Stimulated activated CD4-positive, alpha-beta T cell treated with anti-CD3 and anti-CD28 coated beads, Interleukin-4, amount 100 ng/mL, for 4 hours (primary cell): ENCODE results near the gene CIAPIN1.

Experiments
- DNase-seq, 2 experiments: peaks; one replicate each; pipeline ENCODE4 v3.0.0-alpha.2; 2020

CIAPIN1 gene

DNA sequence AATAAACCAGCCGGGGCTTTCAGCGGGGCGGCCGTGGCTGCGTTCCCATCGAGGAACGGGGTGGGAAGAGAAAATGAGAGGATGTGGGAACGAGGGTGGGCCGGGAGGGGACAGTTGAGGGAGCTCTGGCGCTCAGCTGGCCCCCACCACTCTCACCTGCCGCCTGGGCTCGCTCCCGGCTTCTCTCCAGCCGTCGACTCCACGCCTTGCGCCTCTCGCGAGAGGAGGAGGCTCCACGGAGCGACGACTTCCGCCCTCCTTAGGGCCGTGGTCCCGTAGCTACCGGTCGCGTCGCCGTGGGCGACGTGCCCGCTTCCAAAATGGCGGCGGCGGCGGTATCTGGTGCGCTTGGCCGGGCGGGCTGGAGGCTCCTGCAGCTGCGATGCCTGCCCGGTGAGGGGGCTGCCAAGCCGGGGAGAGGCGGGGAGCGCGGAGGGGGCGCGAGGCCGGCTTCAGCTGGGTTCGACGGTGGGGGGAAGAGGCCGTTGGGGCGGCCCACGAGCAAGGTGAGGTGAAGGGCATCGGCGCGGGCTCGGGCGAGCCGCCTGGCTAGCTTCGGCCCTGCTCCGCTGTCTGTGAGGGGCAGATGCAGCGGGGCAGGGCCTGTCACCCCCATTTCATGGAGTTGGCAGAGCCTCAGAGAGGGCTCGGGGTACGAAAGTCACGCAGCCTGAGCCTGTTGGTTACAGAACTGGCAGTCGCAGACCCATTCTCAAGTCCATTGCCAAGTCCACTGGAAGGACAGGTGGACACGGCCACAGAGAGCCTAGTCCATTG, at the start of gene CIAPIN1, which contains the start of gene COQ9:
Gene CIAPIN1 (minus strand): TSS at position 200 of the 777 bp plus-strand sequence. CDS start 6,457 bp downstream, outside the sequence.
Gene COQ9 (plus strand): TSS at position 294 of the 777 bp plus-strand sequence. CDS start 27 bp downstream, at position 321.
- peak; percentile 90 to 93 for DNase-seq

DNA sequence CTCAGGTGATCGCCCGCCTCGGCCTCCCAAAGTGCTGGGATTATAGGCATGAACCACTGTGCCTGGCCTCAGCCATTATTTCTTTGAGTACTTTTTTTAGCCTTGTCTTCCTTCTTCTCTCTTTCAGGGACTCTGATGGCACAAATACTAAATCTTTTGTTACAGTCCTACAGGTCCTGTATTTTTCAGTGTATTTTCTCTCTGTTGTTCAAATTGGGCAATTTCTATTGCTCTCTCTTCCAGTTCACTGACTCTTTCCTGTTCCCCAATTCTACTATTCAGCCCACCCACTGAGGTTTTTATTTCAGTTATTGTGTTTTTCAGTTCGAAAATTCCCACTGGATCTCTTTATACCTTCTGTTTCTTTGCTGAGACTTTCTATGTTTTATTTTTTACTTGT, 46.6 kb upstream of the CIAPIN1 start:
- no peak for DNase-seq

DNA sequence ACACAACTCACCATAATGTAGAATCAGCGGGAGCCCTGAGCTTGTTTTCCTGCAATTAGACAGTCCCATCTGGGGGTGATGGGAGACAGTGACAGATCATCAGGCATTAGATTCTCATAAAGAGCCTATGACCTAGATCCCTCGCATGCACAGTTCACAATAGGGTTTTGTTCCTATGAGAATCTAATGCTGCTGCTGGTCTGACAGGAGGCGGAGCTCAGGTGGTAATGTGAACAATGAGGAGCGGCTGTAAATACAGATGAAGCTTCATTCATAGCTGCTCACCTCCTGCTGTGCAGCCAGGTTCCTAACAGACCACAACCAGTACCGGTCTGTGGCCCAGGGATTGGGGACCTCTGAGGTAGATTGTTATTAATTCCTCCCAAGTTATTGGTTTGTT, 42.0 kb upstream of the CIAPIN1 start:
- no peak for DNase-seq

DNA sequence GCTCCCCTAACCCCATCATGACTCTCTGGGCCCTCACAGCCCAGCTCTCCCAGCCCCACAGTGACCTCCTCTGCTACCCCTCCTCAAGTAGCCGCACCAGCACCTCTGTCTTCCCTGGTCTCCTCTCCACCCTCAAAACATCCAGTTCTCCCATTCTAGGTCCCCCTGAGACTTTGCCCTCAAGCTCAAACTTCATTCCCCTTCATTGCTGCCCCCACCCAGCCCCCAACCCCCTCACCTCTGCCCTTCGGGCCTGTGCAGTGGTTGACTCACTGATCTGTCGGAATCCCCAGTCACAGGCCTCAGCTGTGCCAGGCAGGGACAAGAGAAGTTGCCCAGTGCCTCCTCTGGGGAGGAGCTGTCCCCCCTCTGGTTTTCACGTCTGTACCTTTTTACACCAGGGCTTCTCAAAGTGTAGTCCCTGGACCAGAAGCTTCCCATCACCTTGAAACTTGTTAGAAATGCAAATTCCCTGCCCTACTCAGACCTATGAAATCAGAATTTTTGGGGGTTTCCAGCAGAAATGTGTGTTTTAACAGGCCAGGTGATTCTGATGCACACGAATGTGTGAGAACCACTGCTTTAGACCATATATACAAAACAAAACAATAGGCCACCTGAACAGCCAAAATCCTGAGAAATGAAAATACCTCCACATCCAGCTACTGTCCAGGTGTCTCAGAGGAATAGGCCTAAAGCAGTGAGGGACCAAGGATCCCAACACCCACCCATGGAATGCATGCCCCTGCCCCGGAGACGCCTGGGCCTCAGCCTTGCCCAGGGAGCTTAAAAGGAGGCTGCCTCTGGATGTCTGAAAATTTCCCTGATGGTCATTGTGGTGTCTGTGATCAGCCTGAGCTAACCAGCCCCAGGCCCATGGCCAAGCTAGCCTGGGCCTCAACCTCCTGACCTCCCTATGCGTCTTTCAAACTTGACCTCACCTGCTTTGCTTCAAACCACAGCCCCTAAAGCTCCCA, 40.0 kb upstream of the CIAPIN1 start:
- no peak for DNase-seq

DNA sequence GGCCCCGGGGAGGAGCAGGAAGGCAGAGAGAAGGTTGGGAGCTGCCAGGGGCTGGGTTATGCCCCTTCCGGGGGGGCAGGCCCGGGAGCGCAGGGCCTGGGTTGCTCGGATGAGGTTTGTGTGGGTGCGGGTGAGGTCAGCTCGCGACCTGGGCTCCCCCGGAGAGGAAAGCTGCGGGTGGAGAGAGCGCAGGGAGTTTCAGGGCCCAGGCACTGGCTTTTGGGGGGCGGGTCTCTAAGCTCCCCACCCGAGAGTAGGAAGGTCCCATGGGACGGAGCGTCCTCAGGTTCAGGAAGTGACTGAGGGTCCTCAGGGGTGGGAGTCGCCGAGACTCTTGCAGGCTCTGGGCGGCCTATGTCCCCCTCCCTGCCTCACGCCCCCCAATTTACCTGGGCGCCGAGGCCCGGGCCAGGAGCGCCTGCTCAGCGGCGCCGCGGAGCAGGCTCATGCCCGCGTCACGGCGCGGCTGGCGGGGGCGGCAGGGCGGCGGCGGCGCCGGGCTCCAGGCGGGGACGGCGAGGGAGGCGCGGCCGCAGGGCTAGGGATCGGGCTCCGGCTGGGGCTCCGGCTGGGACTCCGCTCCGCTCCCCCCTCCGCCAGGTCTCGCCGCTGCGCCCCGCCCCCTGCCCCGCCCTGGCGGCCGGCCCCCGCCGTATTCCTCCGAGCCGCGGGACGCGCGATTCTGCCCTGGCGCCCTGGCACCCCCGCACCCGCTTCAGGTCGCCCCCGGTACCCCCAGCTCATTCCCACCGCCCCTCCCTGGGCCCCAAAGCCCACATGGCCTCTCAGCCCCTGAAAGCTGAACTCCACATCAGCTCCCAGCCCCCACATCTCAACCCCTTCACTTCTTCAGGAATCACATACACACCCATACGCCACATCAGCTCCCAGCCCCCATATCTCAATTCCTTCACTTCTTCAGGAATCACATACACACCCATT, 39.0 kb upstream of the CIAPIN1 start, which contains the start of gene DOK4:
Gene DOK4 (minus strand): TSS at position 578 of the 942 bp plus-strand sequence. CDS start 6,986 bp downstream, outside the sequence.
- peak; percentile 74 to 87 for DNase-seq

DNA sequence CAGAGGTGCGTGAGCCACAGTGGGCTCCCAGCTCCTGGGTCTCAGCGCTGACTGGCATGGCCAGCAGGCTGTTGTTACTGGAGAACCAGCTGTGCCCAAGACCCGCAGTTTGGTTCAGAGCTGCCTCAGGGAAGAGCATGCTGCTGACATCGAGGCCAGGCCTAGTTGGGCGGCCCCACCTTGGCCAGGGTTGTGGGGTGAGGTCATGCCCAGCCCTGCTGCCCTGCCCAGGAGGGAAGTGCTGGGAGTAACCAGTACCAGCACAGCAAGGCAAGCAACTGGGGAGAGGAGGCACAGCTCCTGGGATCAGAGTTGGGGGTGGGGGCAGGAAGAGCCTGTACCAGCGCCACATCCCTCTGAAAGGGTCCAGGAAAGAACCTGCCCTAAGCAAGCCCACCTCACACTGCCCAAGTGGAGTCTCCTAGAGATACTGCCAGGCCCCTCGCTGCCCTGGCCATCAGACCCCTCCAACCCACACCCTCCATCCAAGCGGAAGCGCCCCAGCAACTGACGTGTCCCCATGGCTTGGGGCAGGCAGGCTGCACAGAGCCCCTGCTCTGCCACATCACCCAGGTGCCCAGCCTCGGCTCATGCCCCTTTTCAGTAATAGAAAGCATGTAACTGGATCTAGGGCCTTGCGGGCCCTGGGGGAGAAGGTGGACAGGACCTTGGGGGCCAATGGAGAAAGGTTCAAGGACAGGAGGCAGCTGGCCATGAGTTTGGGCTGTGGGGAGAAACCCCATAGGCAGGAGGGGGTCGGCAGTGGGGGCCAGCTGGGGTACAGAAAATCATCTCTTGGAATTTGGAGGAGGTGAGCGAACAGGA, 38.1 kb upstream of the CIAPIN1 start:
- DNase-seq: no peak

DNA sequence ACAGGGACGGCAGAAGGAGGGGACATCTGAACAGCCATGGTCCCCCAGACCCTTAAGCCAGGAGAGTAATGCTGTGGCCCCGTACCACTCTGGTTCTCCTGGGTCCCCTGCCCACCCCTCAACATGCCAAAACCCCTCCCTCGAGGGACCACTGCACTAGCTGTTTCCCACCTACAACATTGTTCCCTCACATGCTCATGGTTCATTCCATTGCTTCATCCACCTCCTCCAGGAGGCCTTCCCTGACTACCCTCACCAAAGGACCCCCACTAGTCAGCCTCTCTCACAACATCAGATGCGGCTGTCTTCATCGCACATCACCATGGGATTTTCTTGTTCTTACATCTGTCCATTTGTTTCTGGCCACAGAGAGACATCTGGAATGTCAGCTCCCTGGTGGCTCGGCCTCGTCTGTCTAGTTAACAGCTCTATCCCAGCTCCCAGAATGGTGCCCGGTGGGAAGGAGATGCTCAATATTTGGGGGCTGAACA, 37.4 kb upstream of the CIAPIN1 start:
- no peak for DNase-seq

DNA sequence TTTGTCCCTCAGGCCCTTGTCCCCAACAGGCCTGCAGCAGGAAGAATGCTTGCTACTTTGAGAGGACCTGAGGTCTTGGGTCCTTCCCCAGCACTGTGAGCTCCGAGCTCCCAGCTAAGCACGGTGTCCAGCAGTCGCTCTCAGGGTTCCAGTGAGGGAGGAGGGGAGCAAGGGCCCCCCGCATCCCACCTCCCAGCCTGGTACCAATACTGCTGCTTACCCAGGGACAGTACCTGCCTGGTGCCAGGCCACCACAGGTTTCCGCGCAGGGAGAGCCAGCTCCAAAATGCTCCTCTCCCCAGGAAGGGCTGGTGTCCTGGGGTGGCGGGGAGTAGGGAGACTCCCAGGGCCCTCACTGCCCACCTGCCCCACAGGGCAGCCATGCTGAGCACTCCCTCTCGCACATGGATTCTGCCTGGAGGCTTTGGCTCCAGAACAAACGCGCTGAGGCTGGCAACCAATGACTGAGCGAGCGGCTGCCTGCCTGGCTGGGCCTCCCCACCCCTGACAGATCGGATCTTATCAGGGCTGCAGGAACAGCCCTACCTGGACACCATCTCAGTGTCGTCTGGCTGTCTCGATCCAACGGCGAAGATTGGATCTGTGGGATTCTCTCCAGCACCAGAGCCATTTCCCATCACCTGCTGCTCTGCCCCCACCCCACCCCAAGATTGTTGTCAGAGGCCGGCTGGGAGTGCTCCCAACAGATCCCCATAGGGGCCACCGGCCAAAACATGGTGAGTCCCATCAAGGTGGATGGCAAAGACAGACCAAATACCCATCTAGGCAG, 36.7 kb upstream of the CIAPIN1 start:
- DNase-seq: no peak

DNA sequence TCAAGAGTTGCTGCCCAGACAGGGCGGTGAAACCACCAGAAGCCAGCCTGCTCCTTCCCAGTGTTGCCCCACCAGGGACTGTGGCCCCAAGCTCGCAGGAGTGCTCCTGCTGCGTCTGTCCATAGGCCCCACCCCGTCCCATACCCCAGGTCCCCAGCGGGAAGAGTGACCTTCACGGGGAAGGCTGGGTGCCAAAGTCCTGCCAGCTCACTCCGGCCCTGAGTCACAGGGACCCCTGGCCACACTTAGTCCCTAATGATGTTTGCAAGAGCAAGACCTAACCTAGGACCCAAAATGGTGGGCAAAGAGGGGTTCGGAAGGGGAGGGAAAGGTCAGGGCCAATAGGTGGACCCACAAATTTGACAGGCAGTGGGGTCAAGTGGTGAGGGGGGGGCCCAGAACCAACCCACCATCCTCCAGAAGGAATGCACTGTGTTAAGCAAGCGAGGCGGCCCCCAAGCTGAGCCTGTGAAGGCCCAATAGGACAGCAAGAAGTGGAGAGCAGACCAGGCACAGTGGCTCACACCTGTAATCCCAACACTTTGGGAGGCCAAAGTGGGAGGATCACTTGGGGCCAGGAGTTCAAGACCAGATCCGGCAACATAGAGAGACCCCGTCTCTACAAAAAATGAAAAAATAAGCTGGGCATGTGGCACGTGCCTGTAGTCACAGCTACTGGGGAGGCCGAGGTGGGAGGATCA, 35.8 kb upstream of the CIAPIN1 start:
- DNase-seq: no peak

DNA sequence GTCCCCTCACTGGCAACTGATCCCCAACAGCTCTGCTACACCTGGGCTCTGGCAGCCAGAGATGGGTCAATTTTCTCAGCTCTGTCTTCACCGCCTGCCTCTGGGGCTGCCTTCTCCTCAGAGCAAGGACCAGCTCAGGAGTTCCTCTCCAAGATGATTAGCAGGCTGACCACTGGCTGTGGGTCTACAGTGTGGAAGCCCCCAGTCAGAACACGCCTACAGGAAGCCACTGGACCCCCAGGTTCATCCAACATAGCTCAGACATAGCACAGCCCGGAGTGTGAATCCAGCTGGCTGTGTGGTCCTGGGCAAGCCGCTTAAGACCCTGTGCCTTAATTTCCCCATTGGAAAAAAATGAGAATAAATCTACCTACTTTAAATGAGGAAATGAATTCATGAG, 34.2 kb upstream of the CIAPIN1 start:
- no peak for DNase-seq

DNA sequence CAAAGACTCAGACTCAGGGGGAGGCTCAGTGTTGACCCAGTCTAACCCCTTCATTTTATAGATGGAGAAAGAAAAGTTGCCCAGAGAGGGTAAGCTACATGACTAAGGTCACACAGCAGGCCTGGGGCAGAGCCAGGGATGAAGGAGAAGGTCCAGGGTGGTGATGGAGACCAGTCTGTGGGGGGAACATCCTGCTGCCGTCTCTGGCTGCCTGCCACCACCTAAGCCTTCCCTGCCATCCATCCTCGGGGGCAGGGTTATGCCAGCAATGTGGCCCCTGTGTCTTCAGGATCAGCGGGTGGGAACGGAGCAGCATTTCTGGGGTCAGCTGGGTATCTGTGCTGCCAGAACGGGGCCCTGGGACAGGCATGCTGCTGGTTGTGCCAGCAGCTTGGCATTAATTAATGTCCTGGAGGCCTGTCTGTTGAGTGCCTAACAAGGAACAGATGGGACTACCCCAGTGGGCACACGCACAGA, 33.6 kb upstream of the CIAPIN1 start:
- DNase-seq: no peak

DNA sequence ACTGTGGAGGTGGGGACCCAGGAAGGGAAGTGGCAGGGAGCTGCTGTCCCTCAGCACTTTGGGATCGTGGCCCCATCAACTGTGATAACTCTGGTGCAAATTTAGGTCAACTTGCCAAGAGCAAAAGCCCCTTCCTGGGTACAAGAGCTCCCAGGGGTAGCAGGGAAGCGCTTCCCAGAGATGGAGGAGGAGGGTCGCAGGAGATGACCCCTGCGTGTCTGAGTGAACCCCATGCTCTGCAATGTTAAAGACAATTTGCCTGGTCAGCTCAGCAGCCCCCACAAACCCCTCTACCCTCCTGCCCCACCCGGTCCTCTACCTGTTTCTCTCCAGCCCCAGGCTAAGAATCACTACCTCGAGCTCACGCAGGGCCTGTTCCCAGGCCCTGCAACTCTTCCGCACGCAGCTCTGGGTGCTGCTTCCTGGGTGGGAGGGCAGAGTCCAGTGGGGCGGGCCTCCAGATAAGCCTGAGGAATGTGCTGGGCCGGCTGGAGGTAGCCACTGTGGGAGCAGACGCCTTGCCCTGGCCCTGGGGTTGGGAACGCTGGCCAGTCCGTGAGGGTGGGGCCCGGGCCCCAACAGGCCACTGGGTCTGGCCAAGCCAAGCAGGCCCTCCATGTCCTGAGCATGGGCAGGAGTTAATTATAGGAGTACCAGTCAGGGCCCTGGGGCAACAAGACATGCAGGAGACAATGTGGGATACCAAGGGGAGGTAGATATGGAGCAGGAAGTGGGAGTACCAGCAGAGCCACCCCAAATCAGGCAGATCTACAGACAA, 33.0 kb upstream of the CIAPIN1 start:
- no peak for DNase-seq

DNA sequence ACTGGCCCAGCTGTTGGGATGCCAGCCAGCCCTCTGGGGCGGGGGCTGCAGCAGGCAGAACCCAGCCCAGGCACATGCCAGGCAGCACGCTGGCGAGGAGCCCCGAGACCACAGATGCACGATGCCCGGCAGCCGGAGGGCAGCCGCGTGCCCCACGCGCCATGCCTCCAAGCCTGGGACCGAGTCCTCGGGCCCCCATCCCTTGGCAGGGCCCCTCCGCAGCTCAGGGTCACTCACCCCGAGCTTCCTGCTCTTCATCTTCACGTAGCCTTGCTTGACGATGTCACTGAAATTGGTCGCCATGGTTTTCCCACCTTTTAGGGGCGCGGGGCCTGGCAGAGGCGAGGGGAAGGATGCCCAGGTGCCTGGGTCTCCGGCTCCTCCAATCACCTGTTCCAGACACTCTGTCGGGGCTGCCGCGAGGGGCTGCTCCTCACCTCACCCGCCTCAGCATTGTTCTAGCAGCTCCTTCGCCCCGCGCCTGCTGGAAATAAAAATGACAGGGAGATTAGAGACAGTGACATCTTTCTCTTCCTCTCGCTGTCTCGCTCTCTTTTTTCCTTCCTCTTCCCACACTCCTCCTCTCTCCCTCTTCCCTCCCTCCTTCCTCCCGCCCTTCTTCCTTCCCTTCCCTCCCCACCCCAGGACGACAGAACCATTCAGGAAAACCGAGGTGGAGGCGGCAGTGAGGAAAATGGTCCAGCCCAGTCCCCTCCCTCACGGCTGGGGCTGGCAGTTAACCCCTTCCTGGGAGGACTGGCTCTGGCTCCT, 32.2 kb upstream of the CIAPIN1 start:
- DNase-seq: no peak

DNA sequence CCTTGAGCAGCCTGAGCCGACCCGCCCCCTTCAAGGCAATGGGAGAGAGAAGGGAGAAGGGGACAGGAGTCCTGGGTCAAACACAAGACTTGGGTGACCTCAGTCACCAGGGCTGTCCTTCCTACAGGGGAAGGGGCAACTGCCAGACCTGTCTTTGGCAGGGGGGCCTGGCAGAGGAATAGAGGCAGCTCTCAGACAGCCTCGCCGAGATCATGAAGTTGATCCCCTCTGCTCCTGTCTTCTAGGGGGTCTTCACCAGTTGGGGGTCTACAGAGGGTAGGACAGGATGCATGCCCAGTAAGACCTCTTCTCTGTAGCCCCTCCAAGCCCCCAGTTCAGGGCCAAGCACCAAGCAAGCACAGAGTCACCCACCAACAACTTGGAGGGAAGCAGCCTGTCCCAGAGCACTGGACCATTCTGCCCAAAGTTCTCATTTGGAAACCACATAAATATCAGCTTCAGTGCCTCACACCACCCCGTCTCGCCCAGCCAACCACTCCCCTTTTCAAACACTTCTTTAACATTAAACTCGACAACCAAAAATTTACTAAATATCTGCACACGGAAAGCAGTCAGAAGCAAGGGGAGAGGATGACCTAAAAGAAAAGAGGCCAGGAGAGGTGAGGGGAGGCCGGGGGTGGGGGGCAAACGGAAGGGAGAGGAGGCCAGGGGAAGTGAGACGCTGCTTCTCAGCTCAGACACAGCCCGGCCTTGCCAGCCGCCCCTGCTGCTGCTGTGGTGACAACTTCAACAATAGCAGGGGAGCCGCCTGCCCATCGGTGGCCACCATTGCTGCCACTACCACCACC, 31.4 kb upstream of the CIAPIN1 start:
- DNase-seq: no peak

DNA sequence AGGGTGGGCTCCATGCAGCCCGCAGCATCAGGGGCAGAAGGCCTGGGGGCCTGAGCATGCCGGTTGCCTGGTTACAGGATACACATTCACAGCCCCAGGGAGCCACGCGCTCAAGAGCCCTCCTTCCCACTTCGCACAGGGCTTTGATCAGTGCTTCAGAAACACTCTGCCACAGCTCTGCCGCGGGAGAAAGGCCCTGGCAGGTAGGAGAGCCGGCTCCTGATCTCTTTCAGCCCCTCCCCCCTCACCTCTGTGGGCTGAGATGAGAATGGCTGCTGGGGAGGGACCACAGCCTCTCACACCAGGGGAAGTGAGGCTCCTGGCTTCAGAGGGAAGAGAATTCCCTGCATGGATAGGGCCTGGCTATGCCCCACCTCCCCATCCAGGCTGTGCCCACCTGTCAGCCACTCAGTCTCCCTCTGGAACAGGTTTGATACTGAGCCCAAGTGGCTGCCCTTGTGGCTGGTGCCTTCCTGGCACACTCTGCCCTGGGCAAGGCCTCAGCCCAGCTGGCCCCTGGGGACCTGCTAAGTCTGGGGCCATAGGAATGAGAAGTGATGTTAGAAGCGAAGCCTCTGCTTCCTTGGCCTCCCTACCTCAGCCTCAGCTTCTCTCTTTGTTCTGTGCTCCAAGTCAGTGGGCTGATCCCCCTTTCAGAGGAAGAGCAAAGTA, 30.5 kb upstream of the CIAPIN1 start:
- DNase-seq: no peak
